Mesothelial cell of epicardium (in vitro differentiated cells): Measurements from ENCODE around the gene DNAJB4. TPM values are rescaled to one million over a fixed set of nuclear protein-coding genes. Genes with fewer than 3 reads are reported as not detected.

ENCODE experiments used
- DNase-seq, 2 experiments: peaks; one replicate each; pipeline ENCODE4 v3.0.0; 2021; ENCODE audit warnings: low spot score in 2 of 2; ENCODE audit not compliant: unreplicated experiment in 2 of 2
- H3K27ac Mint-ChIP-seq: 2 replicates; pipeline ENCODE4 v1.8.0; 2021; ENCODE audit warnings: mixed read lengths
- H3K27me3 Mint-ChIP-seq: 2 replicates; pipeline ENCODE4 v1.8.0; 2021; ENCODE audit warnings: low read depth, mixed read lengths
- H3K36me3 Mint-ChIP-seq: 2 replicates; pipeline ENCODE4 v1.8.0; 2021; ENCODE audit warnings: mixed read lengths
- H3K4me1 Mint-ChIP-seq: 2 replicates; pipeline ENCODE4 v1.8.0; 2021; ENCODE audit warnings: mixed read lengths
- H3K4me3 Mint-ChIP-seq: 2 replicates; pipeline ENCODE4 v1.8.0; 2021; ENCODE audit warnings: mild to moderate bottlenecking, moderate library complexity, mixed read lengths
- H3K9me3 Mint-ChIP-seq: 2 replicates; pipeline ENCODE4 v1.8.0; 2021; ENCODE audit warnings: mixed read lengths
- total RNA-seq: library from RNA; stranded (reverse); gene quantifications from 3 replicates; pipeline ENCODE4 v1.2.1, GENCODE V29; 2021
- TF ChIP-seq, protein P1 (sequence below): fragments of 200-600 bp; sonication (generic); IDR thresholded peaks from one replicate; pipeline ENCODE4 v1.5.0; 2021; ENCODE audit warnings: antibody characterized with exemption; ENCODE audit not compliant: unreplicated experiment

Gene DNAJB4
- total RNA-seq, 1 donor from 2014 or later, result 48.0 TPM

DNA sequence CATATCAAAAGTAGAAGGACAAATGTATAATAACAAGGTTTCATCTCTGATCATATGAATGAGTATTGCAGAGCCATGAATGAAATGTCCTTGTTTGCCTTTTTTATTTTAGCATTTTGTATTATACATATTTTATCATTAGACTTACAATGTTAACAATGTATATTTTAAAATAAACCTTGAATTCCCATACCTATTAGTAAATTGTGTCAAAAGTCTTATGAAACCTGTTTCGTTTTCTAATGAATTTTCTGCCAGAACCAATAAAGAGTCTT lies 646 bp downstream of the DNAJB4 start:
- peak overlapping the region; percentile 99 for H3K27ac Mint-ChIP-seq
- TF ChIP-seq, protein P1, sequence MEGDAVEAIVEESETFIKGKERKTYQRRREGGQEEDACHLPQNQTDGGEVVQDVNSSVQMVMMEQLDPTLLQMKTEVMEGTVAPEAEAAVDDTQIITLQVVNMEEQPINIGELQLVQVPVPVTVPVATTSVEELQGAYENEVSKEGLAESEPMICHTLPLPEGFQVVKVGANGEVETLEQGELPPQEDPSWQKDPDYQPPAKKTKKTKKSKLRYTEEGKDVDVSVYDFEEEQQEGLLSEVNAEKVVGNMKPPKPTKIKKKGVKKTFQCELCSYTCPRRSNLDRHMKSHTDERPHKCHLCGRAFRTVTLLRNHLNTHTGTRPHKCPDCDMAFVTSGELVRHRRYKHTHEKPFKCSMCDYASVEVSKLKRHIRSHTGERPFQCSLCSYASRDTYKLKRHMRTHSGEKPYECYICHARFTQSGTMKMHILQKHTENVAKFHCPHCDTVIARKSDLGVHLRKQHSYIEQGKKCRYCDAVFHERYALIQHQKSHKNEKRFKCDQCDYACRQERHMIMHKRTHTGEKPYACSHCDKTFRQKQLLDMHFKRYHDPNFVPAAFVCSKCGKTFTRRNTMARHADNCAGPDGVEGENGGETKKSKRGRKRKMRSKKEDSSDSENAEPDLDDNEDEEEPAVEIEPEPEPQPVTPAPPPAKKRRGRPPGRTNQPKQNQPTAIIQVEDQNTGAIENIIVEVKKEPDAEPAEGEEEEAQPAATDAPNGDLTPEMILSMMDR, result no peak
- no peak for DNase-seq
- no peaks in the 10 kb centered on the region for H3K27me3 Mint-ChIP-seq
- no peaks in the 10 kb centered on the region for H3K36me3 Mint-ChIP-seq
- no peaks in the 10 kb centered on the region for H3K9me3 Mint-ChIP-seq
- peaks cover 36% of the 10 kb centered on the region for H3K4me1 Mint-ChIP-seq
- H3K4me3 Mint-ChIP-seq, result peak overlapping the region; percentile 82

- Mint-ChIP-seq H3K27ac (peak overlapping the region; percentile 99), H3K4me3 (peak overlapping the region; percentile 82), H3K4me1 (peaks cover 37% of the 10 kb centered on the region), H3K9me3 (no peaks in the 10 kb centered on the region), H3K36me3 (no peaks in the 10 kb centered on the region), H3K27me3 (no peaks in the 10 kb centered on the region)
- TF ChIP-seq, protein P1, result no peak
- DNase-seq, result no peak
Measured at GRCh38 chr1:78005755-78006154, 1.0 kb downstream of the DNAJB4 start.

DNA sequence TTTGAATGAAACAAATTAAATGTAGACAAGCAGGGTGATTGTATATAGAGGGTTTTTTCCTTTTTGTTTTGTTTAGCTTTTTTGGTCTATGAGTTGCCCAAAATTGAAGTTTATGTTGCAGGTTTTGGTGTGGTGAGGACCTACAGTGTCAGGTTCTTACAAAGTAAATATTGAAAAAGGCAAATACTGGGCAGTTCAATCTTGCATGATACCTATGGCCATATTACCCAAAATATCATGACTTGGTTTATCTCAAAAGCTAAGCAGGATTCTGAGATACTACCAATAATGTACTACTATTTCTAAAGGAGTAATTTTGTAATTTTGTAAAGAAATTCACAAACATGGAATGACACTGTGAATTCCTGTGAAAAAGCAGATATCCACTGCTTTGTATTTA lies 1.8 kb downstream of the DNAJB4 start:
- TF ChIP-seq, protein P1, result no peak
- Mint-ChIP-seq H3K27ac (peak overlapping the region; percentile 96), H3K27me3 (no peaks in the 10 kb centered on the region), H3K4me3 (peak overlapping the region; percentile 82), H3K4me1 (peaks cover 37% of the 10 kb centered on the region), H3K9me3 (no peaks in the 10 kb centered on the region), H3K36me3 (no peaks in the 10 kb centered on the region)
- no peak for DNase-seq

DNA sequence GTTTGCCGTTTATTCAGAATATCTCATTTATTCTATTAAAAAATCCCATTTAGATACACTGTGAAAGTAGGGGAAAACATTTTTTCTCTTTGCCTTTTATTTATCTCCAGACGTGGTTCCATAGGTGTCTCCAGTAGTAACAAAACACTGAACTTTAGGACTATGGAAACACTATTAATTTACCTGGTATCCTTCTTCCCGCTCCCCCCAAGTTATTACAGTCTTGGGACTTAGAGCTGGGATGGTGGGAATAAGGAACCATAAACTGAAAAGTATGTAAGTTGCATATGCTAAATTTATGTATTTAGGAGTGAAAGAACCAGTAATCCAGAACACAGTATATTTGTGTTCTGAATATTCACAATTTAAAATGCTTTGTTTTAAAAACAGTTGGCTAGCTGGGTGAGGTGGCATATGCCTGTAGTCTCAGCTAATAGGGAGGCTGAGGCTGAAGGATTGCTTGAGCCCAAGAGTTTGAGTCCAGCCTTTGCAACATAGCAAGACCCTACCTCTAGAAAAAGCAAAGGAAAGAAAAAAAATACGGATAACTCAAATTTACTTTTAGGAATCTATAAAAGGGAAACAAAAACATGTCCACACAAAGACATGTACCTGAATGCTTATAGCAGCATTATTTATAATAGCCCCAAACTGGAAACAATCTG lies 3.1 kb downstream of the DNAJB4 start:
- H3K36me3 Mint-ChIP-seq, result peaks cover under 1% of the 10 kb centered on the region
- H3K27me3 Mint-ChIP-seq, result no peaks in the 10 kb centered on the region
- H3K9me3 Mint-ChIP-seq, result no peaks in the 10 kb centered on the region
- peak overlapping the region; percentile 34 for H3K27ac Mint-ChIP-seq
- peaks cover 33% of the 10 kb centered on the region for H3K4me1 Mint-ChIP-seq
- peak overlapping the region; percentile 42 for H3K4me3 Mint-ChIP-seq
- DNase-seq, result no peak
- TF ChIP-seq, protein P1, result no peak

DNA sequence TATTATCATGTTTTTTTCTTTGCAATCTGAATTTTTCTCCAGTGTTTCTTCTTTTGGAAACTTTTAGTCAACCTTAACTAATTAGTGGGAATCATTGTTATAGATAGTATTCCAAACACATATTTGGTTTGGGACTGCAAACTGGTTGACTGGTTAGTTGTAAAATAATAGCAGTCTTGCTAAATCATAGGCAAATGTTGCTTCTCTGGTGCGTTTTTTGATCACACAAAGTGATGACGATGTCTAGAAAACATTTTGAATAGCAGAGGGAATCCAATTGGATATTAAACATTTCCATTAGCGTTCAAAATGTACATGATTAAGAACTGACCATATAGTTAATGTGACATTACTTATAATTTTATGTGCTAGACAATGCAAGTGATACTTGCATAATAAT lies 4.5 kb downstream of the DNAJB4 start:
- H3K9me3 Mint-ChIP-seq, result peaks cover 5% of the 10 kb centered on the region
- no peak overlapping the region for H3K27ac Mint-ChIP-seq
- H3K36me3 Mint-ChIP-seq, result peaks cover 7% of the 10 kb centered on the region
- no peak overlapping the region for H3K4me3 Mint-ChIP-seq
- peaks cover 22% of the 10 kb centered on the region for H3K4me1 Mint-ChIP-seq
- H3K27me3 Mint-ChIP-seq, result no peaks in the 10 kb centered on the region
- no peak for DNase-seq
- TF ChIP-seq, protein P1, result no peak

GRCh38 chr1:78009836-78010235 lies 5.1 kb downstream of the DNAJB4 start:
- H3K36me3 Mint-ChIP-seq, result peaks cover 8% of the 10 kb centered on the region
- TF ChIP-seq, protein P1, result no peak
- no peak for DNase-seq
- H3K27me3 Mint-ChIP-seq, result no peaks in the 10 kb centered on the region
- H3K9me3 Mint-ChIP-seq, result peaks cover 5% of the 10 kb centered on the region
- no peak overlapping the region for H3K4me3 Mint-ChIP-seq
- H3K4me1 Mint-ChIP-seq, result peaks cover 22% of the 10 kb centered on the region
- no peak overlapping the region for H3K27ac Mint-ChIP-seq
